ENCODE results near the gene NADK2.

The NADK2 gene

DNA sequence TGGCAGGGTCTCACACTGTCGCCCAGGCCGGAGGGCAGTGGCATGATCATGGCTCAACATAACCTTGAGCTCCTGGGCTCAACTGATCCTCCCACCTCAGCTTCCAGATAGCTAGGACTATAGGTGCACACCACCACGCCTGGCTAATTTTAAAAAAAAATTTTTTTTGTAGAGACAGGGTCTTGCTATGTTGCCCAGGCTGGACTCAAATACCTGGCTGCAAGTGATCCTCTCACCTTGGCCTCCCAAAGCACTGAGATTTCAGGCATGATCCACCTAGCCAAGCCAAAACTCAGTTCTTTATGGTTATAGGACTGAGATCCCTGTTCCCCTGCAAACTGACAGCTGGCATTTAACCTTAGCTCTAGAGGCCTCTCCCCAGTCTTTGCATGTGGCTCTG lies 95.3 kb downstream of the NADK2 start:
- no peak for TF ChIP-seq CTCF (IDR thresholded peaks at IDR 0.05; ENCODE audit: borderline replicate concordance, insufficient read depth, low read depth, low read length)
- H3K4me3 ChIP-seq (ENCODE audit: low read depth, low read length), result no peak overlapping the region

DNA sequence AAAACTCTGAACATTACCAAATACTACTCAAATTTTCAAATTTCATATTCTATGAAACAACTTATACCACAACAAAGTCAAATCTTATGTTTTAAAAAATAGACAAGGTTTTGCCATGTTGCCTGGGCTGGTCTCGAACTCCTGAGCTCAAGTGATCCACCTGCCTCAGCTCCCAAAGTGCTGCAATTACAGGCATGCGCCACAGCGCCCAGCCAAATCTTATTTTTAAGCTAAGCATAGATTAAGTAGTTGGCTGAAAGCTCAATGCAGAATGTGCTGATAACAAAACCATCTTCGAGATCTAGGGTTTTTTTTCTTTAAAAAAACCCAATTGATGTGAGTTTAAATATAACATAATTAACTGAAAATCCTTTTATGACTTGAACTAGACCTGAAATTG lies 96.4 kb downstream of the NADK2 start:
- TF ChIP-seq CTCF (IDR thresholded peaks at IDR 0.05; ENCODE audit: borderline replicate concordance, insufficient read depth, low read depth, low read length), result no peak
- H3K4me3 ChIP-seq (ENCODE audit: low read depth, low read length), result no peak overlapping the region
